Left colon (tissue), 2 donors: ENCODE measurements around the gene ATXN7L2. TPM values are rescaled to one million over a fixed set of nuclear protein-coding genes. Genes with fewer than 3 reads are reported as not detected.
A peak's percentile ranks its signal among the peaks of the same experiment; 100 is the strongest.

Experiments used
- ATAC-seq: fragments of 200-7000 bp; cut with Tn5 transposase; one replicate; pipeline ENCODE4 v1.9.1; 2020; ENCODE audit warnings: mild to moderate bottlenecking, moderate library complexity
- DNase-seq, 2 donors: peaks; one replicate each; pipeline ENCODE4 v3.0.0-alpha.2; 2020
- intact Hi-C, 2 donors: fragments of 100-400 bp; cut with DNase I in 1 of 2; cut with micrococcal nuclease in 1 of 2; formaldehyde crosslinking; loops; one replicate each; pipeline versions ENCODE4 v1.11.2 to v1.14.0; 2022; cut with DNase I, micrococcal nuclease
- total RNA-seq, 2 donors: library from RNA; stranded (reverse); fragmentation: NEBNext Ultra II Directional; extraction: Animal tissue kit (Norgen Biotek cat#: 25700); gene quantifications; one replicate each; pipeline ENCODE4 v1.2.1, GENCODE V29; 2021
- donor health status: DM: no; HTN: no; CAD: no.
- donor health status: DM: yes; HTN: yes; CAD: no.

Gene ATXN7L2
- total RNA-seq, 2 donors from 2014 or later: 1.8 to 1.9 TPM

DNA sequence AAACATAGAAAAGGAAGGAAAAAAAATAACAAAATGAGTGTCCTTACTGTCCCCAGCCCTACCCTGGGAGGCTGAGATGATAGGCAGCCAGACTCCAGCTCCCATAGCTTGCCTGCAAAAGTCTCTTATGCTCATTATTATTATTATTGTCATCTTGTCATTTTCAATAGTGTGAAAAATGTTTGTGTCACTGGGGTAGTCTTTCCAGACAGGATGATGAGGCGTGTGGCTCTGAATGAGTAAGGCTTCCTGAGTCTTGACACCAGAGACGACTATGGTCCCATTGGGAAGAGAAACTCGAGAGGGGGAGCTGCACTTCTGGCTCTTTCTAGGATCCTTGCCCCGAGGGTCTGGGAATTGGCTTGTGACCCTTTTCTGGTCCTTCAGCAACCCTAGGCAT, 9.1 kb downstream of the ATXN7L2 start:
- intact Hi-C loops: loop anchor here in 1 of 2 donors (5.0 kb wide), 1 partner anchor 40 kb away; no protein-coding TSS in a partner anchor
- DNase-seq (no peak), ATAC-seq (no peak)

DNA sequence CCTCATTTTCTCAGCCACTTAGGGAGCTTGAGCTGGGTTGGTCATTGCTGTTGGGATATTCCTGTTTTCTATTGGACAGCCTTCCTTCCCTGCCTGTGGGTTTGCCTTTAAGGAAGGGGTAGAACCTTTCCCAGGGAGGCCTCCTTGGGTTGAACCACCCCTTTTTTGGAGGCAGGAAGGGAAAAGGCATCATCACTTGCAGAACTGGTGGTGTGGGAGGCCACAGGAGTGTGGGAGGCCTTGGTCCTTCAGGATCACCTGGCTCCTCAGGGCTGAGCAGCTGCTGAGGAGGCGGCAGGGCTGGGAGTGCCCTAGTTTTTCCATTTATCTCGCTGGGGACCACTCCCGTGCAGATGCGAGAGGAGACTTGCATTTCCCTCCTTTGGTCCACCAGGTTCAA, 9.5 kb downstream of the ATXN7L2 start:
- intact Hi-C loops: loop anchor here in 1 of 2 donors (5.0 kb wide), 1 partner anchor 39 kb away; no protein-coding TSS in a partner anchor
- no peak for ATAC-seq

DNA sequence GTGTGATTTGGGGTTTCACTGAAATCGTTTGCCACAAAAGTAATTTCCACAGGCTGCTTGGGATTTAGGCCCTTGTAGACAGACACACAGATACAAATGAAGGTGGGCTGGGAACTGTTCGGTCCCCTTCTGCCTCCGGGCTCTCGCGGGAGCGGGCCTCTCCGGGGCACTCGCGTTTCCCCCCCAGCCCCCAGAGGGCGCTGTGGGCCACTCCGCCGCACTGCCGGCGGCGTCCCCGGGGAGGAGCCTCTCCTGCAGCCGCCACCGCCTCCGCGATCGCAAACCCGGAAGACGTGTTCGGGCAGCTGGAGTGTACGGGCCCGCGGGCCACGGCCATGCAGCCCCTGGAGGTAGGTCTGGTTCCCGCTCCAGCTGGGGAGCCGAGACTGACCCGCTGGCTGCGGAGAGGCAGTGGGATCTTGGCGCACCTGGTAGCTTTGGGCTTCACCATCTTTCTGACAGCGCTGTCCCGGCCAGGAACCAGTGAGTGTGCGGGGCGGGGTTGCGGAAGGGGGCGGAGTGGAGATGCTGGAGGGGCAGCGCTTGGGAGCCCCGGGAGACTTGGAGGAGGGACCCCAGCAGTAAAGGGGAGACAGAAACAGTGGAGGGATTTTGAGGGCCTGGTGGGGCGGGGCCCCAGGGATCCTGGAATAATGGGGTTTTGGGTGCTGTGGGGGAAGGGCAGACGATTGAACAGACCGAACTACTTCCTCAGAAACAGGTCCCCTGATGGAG, 10.3 kb downstream of the ATXN7L2 start, which contains the start of gene CYB561D1:
Gene CYB561D1, plus strand, starts transcription at position 290 of the 735 bp plus-strand sequence. Its CDS starts 46 bp downstream, at position 336.
- peak; percentile 93 for ATAC-seq
- intact Hi-C loops: loop anchor here in 1 of 2 donors (5.0 kb wide), 1 partner anchor 38 kb away; no protein-coding TSS in a partner anchor

More for the DNA sequence above, 9.5 kb downstream of the ATXN7L2 start:
- DNase-seq: no peak

DNA sequence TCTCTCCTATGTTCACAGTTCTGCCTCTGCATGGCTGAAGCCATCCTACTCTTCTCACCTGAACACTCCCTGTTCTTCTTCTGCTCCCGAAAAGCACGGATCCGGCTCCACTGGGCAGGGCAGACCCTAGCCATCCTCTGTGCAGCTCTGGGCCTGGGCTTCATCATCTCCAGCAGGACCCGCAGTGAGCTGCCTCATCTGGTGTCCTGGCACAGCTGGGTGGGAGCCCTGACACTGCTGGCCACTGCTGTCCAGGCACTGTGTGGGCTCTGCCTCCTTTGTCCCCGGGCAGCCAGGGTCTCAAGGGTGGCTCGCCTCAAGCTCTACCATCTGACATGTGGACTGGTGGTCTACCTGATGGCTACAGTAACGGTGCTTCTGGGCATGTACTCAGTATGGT, 12.0 kb downstream of the ATXN7L2 start:
- ATAC-seq (no peak), DNase-seq (no peak)
- intact Hi-C loops: loop anchor here in 1 of 2 donors (5.0 kb wide), 1 partner anchor 37 kb away; no protein-coding TSS in a partner anchor

More for the DNA sequence above, 10.3 kb downstream of the ATXN7L2 start, which contains the start of gene CYB561D1:
- DNase-seq: peak; percentile 85 to 87

DNA sequence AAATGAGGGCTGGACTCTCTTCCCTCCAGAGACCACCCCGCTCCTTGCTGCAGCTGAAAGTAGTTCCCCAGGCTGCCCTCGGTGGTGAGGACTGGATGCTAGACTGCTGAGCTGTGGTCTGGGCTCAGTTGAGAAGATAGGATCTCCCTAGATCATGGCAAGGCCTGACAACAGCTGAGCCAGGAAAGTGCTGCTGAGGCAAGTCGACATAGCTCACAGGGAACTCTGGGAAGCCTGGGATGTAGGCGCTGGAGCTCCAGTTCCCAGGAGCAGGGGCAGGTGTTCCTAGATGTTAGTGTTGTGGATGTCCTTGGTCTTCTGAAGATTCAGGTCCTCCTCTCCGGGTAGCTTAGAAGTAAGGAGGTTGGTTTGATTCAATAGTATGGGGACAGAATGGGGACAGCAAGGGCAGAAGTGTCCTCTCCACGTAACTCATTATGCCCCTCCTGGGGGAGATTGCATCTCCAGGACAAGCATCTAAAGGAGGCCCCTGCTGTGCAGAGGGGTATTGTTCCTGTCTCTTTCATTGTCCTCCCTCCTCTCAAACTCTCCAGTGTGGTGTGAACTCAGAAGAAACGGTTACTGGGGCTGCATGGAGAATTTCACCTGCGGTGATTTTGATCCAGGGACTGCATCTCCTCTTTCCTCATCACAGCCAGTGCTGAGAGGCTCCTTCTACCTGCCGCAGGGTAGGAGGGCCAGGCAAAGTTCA, 13.9 kb downstream of the ATXN7L2 start:
- intact Hi-C loops: loop anchor here in 1 of 2 donors (5.0 kb wide), 1 partner anchor 35 kb away; no protein-coding TSS in a partner anchor
- no peak for DNase-seq
- no peak for ATAC-seq

DNA sequence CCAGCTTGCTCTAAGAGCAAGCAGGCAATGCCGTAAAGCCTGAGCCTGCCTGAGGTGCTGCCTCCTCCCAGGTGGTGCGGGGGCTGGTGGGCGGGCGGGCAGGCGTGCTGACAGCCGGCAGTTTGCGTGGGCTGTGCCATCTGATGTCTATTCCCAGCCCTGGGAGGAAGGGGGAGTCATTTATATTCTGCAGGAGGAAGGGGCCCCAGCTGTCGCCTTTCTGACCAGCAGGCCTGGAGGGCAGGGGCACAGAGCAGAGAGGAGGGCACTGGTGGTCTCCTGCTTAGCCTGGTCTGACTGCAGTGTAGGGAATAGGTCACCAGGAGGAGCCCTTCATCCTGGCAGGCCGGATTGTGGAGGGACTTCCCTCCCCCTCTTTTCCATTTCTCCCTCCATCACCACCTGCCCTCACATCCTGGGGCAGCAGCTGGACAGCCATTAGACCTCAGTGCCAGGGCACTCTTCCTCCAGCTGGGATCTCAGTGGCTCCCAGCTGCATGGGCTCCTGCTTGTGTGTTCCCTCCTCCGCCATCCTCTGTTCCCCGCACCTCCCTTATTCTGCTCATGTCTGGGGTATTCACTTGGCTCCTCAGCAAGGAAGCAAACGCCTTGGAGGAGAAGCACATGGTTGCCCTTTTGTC, 14.6 kb downstream of the ATXN7L2 start:
- ATAC-seq: no peak
- no peak for DNase-seq
- intact Hi-C loops: loop anchor here in 1 of 2 donors (5.0 kb wide), 1 partner anchor 34 kb away; no protein-coding TSS in a partner anchor

DNA sequence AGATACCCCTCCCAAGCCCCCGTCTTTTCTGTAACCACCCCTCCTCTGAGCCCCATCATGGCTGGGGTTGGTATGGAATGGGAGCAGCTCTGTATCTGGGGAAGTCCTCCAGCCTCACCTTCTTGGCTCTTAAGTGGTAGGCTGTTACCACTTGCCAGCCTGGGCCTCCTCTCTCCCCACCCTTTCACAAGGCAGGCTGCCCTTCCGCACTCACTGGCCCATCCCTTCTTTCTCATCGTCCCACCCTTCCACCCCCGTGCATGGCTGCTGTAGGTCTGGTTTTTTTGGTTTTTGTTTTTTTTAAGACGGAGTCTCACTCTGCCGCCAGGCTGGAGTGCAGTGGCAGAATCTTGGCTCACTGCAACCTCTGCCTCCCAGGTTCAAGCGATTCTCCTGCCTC, 15.4 kb downstream of the ATXN7L2 start:
- intact Hi-C loops: loop anchor here in 1 of 2 donors (5.0 kb wide), 1 partner anchor 33 kb away; no protein-coding TSS in a partner anchor
- no peak for DNase-seq
- peak; percentile 22 for ATAC-seq

DNA sequence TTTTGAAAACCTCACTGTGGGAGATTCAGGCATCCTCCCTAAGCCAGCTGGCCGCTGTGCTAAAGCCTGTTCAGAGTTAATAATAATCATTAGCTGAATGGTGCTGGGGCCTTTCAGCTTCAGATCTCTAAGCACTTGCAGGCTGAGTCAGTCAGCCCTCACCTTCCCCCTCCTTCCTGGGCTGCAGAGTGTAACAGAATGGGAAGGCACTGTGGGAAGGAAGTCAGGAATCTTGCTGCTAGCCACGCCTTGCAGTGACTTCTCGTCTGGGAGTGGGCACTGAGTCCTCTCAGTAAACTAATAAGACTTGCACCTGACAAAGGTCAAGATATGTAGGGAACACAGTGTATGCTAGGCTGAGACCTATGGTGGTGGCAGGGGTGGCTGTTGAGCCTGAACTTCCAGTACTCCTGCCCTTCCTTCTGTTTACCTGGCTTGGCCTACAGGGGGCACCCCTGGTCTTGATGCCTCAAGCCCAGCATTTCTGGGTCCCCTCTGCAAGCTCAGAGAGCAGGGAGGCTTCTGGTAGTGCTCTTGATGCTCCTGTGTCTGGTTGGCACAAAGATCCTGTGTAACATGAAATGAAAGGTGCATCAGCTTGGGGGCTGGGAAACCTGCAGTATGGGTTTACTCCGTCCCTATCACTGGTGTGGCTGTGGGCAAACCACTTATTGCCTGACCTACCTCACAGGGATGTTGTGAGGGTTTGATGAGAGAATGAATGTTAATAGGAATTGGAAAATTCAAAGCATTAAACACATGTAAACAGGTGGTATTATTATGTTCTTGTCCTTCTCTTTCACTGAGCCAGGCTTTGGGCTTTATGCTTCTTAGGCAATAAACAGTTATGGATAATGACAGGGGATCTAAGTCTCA, 16.2 kb downstream of the ATXN7L2 start:
- DNase-seq (peak; percentile 80 to 82), ATAC-seq (peak; percentile 85)
- intact Hi-C loops: loop anchor here in 1 of 2 donors (5.0 kb wide), 1 partner anchor 32 kb away; no protein-coding TSS in a partner anchor

DNA sequence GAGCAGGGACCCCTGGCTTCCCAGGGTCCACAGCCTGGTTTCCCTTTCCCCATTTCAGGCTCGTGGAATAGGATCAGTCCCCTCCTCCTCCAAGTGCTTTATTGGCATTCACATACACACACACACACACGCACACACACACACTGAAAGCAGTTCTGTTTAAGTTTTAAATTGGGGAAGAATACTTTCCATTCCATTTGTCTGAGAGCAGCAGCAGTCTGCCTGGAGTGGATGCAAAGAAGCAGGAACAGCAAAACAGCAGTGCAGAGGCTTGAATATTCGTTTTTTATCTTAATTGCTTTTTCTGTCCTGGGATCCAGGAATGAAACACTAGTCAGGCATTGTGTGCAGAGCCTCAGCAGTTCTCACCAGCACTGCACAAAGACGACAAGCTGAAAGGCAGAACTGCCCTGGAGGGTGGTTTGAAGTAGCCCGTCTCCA, 17.3 kb downstream of the ATXN7L2 start:
- DNase-seq (no peak), ATAC-seq (no peak)
- intact Hi-C loops: no loop called here

DNA sequence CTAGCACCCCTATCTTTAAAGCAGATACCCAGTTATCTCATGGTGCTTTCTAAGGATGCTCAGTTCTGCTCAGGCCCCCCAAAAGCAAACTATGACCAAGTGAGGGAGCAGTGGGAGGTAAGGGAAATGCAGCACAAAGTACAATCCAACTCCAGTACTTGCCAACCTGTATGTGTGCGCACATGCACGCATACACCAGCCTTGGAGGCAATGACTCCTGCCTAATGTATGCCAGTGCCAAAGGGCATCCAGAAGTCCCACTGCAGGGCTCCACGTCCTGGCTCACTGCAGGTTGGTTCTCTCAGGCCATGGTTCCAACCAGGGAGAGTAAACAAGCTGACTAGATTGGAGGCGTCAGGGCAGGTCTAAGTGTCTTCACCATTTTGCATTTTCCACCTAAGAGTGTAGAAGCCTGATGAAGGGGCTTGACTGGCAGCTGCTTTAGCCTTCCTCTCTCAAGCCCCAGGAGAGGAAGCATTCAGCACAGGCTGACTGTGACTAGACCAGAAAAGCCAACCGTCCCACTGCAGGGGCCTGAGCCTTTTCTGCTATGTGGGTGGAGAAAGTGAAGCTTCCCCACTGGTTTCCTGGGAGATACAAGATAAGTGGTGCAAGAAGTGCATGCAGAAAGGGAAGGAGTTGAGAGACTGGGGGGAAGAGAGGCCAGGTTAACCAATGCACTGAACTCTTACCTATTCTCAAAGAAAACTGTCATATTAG, 18.1 kb downstream of the ATXN7L2 start:
- ATAC-seq (no peak), DNase-seq (no peak)
- intact Hi-C loops: no loop called here

DNA sequence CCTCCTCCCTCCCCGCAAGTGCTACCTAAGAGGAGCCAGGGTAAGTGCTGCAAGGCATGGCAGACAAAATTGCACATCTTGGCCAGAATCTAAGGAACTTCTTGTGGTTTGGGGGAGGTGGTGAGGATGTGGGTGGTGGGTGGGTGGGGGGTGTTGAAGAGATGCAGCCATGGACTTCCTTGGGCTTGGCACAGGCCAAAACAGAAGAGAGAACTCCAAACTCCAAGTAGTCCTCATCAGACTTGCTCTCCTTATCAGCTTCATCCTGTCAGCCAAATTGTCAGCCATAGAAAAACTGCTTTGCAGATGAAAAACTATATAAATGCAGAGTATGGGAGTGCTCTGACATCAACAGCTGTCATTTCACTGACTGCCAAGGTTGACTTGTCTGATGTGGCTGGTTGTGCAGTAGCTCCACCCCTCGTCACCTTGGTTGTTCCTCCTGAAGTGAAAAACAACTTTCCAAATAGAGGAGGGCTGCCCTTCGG, 18.7 kb downstream of the ATXN7L2 start:
- ATAC-seq (no peak), DNase-seq (no peak)
- intact Hi-C loops: no loop called here

DNA sequence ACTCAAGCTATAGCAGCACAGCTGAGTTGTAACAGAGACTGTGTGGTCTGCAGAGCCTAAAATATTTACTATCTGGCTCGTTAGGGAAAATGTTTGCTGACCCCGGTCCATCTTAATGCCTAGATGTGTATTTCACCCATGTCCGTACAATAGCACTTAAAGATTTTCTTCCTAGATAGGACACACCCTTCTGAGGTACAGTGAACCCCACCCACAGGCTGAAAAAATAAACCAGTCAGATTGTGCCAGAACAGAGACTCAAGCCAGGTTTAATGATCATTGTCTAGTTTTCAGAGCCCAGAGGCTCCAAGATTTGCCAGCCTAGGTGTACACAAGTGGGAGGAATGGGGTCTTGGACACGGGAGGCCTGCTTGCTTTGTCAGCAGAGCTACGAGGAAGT, 20.2 kb downstream of the ATXN7L2 start:
- intact Hi-C loops: no loop called here
- peak; percentile 73 for ATAC-seq
- no peak for DNase-seq

DNA sequence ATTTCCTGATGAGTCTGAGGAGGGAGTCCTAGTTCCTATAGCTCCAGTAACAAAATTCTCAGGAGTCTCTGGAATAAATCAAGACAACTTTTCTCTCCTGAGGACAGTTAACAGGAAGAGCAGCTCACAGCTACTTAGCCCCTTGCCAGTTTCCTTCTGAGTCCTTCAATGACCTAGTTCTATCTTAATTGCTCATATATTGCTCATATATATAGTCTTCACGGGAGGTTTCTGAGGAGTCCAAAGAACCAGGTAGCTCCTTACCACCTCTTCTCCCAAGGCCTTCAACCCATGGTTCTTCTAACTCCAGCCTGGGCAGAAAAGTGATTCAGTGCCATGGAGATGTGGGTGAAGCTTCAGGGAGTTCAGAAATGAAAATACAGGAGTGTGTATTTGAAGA, 21.3 kb downstream of the ATXN7L2 start:
- DNase-seq: no peak
- no peak for ATAC-seq
- intact Hi-C loops: no loop called here

DNA sequence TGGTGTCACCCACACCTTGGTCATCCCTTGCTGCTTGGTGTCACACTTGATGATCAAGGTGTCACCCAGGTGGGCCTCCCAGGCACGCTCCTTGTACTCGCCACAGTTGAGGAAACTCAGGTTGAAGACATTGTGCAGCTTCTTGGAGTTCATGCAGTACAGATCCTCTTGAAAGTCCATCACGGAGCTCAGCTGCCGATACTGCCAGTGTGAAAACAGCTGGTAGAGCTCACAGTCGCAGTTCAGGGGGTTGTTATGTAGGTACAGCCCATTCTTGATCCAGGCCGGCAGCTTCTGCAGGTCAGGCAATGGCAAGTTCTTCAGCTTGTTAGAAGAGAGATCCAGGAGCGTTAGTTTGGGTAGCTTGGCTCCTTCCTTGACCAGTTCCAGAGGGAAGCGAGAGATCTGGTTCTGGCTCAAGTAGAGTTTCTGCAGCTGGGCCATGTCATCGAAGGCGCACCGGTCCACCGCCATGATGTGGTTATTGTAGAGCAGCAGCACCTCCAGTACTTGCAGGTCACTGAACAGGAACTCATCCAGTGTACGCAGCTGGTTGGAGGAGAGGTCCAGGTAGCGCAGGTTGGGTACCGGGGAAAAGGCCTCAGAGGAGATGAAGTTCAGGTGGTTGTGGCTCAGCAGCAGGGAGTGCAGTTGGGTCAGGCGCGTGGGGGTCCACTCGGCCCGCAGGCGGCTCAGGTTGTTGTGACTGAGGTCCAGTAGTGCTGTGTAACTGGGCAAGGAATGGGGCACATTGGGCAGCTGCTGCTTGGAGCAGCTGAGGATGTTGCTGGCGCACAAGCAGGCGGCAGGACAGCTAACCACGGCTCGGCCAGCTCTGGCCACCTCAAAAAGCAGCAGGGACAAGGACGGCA, 24.5 kb downstream of the ATXN7L2 start:
- ATAC-seq (no peak), DNase-seq (no peak)
- intact Hi-C loops: no loop called here

DNA sequence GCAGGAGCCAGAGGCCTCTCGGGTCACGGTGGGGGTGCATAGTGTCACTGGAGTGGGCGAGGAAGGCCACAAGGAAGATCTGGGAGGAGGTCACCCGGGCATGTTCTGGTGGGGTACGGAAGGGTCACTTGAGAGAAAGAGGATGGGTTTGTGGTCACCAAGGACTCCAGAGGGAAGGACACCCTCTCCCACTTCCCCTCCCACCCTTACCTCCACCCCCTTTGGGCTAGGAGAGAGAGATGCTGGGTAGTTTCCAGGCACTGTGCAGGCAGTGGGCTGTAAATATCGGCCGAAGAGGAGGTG, 25.1 kb downstream of the ATXN7L2 start:
- DNase-seq (no peak), ATAC-seq (no peak)
- intact Hi-C loops: no loop called here
